Suppressor macrophage treated with lipopolysaccharide for 1 hour (primary cell): Measurements from ENCODE around the gene MYO10.
A peak's percentile ranks its signal among the peaks of the same experiment; 100 is the strongest.
"Not testable (repeated sequence)": the region's sequence is repeated elsewhere in the genome, so short reads cannot be mapped to it uniquely, and the experiment has no call there.

Source experiments
- DNase-seq, 3 donors: peaks; one replicate each; pipeline ENCODE4 v3.0.0-alpha.2; 2020 to 2022

MYO10 gene

DNA sequence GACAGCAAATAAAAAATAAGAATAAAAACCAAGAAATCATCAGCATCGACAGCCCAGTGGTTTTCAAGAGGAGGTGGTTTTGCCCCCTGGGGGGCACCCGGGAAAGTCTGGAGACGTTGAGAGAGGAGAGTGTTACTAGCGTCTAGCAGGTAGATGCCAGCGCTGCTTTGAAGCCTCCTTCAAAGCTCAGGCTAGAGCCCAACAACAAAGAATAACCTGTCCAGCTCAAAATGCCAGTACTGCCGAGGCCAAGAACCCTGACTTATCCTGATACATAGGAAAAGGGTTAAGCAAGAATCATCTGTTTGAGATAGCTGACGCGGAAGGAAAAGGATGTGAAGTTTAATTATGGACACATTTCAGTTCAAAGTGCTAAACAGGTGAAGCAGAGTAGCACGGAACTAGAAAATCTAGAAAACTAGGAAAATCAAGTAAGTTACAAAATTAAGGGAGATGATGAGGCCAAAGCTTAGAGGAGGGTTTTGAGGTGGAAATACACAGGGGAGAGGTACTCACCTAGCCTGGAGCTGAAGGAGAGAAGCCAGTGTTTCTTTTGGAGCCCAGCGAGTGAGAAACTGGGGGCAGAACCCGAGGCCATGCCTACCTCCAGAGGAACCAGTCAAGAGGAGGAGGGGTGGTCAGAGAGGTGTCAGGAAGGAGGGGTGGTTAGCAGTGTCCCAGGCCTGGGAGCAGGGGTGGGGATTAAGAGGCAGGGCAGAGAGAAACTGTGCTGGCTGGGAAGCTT, 198.3 kb downstream of the MYO10 start:
- DNase-seq, result no peak

- no peak for DNase-seq
These were observed 198.9 kb downstream of the MYO10 start for GRCh38 chr5:16737209-16737608.

DNA sequence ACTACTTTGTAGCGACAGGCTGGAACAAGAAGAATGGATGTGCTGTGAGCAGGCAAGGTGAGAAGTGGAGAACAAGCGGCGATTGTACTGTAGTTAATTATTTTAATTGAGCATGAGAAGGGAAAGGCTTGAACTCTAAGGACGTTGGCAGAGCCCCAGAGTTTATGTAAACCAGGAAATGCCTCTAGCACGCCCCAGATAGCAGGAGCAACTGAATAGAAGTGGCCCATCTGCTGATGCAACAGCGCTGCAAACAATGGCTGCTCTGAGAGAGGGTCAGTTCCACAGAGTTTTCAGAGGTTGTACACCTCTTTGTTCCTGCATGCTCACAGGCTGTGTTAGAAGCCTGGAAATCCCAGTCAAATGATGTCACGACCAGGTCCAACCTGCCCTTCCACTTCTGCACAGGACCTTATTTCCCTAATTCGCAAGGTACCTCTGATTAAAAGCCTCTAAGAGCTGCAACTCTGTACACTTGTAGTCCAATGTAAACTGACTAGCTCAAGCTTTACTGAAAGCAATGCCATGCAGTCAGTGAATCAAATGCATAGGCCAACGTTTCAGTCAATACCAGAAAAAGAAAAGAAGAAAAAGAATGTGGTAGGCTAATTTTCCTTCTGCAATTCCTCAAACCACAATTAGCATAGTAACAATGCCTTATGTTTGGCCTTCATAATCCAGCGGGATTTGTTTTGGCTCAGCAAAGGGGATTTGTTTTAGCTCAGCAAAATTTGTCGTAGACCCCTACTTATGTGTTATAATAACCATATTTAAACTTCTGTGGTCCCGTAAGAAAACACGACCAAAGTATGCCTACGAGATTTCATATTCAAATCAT, 199.7 kb downstream of the MYO10 start:
- no peak for DNase-seq

- no peak for DNase-seq
These were observed 200.7 kb downstream of the MYO10 start for GRCh38 chr5:16735101-16736060.

DNA sequence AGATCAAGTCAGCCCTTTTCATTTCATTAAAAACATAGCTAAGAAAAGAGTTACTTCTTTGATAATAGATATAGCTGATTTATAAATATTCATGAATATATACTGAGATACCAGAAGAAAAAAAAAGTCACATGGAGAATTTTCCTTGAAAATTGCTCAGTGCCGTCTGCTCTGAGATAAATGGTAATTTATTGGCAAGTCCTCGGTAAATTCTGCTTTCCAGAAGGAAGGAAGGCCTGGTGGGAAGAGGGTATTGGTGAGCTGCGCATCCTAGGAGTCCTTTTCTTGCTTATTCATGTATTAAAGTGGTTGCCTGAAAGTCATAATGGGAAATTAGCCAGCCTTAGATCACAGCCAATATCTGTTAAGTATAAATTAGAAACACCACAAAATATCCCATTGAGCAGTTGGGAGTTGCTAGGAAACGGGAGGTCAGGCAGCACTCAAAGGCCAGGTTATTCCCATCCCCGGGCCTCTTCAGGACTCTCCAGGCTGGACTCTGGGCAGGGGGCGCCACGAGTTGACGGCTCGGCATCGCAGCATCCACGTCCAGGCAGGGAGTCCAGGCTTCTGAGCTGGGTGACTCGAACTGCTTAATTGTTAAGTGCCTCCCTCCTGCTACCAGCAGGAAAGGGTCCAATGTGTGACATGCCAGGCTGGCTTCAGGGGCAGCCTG, 202.6 kb downstream of the MYO10 start:
- DNase-seq, result no peak

GRCh38 chr5:16732356-16732755, 203.7 kb downstream of the MYO10 start:
- no peak for DNase-seq

- peak in 2 of 3 donors; percentile 0 to 11 for DNase-seq
These were observed 208.2 kb downstream of the MYO10 start for GRCh38 chr5:16727755-16728325.

DNA sequence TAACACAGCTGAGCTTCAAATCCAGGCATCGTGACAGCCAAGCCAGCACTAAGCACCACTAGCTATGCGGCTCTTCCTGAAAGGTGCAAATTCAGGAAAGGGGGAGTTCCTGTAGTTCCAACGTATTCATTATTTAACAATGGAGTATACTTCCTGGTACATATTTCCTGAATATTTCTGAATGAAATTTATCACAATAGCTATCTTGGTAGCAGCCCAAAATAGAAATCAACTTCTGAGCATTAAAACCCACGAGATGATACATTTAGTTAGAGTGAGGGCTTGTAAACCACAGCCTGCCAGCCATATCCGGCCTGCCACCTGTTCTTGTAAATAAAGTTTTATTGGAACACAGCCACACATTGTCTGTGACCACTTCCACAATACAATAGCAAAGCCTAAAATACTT, 209.5 kb downstream of the MYO10 start:
- no peak for DNase-seq

- no peak for DNase-seq
These were observed 210.5 kb downstream of the MYO10 start for GRCh38 chr5:16725575-16725974.

DNA sequence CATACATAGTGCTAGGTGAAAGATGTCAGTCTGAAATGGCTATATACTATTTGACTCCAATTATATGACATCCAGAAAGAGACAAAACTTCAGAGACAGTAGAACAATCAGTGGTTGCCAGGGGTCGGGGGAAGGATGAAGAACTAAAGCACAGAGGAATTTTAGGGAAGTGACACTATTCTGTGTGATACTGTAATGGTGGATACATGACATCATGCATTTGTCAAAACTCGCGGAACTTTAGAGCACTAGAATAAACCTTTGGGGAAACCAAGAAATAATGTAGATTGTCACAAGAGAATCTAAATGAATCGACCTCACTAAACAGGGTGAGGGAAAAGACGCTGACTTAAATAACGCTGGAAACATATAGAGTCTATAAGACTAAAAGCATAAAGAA, 212.3 kb downstream of the MYO10 start:
- DNase-seq, result peak in 2 of 3 donors; percentile 4 to 21

- no peak for DNase-seq
These were observed 214.0 kb downstream of the MYO10 start for GRCh38 chr5:16722097-16722495.

GRCh38 chr5:16721151-16722096, 214.7 kb downstream of the MYO10 start:
- no peak for DNase-seq

GRCh38 chr5:16718036-16718435, 218.1 kb downstream of the MYO10 start:
- DNase-seq, result not testable (repeated sequence)

DNA sequence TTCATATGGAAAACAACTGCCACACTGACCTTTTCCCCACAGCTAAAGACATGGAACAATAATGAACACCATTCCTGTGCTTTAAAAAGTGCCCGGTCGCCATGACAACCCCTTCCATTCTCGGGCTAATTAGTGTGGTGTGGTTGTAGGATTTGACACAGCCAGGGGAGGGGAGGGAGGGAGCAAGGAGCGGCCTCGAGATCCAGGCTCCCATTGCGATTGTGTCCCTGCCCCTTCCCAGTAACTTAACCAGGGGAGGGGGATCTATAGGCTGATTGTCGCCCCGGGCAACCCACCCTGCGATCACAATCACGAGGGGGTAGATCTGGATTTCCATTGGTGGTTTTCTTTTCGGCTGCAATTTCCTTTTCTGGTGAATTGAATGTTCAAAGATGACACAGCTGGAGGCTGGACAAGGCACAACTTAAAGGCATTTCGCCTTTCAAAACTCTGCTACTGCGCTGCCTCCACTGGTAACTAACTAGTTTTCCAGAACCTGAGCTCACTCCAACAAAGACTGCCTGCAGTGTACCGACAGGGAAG, 222.6 kb downstream of the MYO10 start:
- no peak for DNase-seq

DNA sequence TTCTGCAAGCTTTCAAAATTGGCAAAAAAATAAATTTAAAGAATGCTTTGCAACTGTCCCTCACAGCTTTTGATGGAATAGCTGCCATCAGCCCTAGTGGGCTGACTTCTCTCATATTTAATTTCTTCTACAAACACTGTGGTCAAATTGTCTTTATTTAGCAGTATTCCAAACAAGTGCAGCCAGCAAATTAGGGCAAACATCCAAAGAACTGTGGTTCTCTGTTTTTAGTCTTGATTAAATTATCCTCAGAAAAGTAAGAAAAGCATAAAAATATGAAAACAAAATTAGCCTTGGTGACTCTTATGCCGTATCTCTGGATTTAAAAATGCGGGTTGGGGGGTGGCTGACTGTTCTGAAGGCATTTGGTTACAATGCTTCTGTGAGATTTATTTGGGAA, 223.5 kb downstream of the MYO10 start:
- DNase-seq, result no peak

GRCh38 chr5:16712178-16712577, 223.9 kb downstream of the MYO10 start:
- DNase-seq, result no peak

DNA sequence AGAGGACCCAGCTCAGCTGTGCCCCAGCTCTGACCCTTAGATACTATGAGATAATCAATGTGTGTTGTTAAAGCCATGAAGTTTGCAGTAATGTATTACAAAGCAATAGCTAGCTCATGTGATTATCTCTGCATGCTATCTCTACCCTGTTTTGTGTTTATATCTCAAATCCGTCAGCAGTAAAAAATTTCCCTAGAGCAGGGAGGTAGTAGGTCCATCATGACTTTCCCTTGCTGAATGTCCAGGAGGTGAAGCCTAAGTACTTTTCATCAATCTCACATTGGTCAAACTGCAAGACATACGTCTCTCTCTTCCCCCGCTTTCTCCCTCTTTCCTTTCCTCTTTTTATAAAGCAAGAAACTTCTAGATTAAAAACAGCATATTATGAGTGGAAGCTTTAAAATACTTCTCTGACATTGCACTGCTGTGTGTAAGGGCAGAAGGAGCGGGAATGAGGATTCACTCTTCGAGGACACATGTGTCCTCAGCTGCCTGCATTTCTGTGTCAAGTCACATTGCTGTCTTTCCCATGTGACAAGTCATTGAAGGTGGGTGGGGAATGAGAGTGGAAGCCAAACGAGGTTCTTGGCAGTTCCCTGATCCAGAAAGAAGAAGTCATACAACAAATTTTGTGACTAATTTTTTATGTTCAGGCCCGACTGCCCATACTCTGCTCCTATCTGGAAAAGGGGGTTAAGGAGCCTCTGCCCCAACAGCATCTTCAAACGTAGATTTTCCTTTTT, 226.2 kb downstream of the MYO10 start:
- DNase-seq, result peak; percentile 32 to 47 (median 42)

GRCh38 chr5:16707869-16708192, 228.3 kb downstream of the MYO10 start:
- no peak for DNase-seq

DNA sequence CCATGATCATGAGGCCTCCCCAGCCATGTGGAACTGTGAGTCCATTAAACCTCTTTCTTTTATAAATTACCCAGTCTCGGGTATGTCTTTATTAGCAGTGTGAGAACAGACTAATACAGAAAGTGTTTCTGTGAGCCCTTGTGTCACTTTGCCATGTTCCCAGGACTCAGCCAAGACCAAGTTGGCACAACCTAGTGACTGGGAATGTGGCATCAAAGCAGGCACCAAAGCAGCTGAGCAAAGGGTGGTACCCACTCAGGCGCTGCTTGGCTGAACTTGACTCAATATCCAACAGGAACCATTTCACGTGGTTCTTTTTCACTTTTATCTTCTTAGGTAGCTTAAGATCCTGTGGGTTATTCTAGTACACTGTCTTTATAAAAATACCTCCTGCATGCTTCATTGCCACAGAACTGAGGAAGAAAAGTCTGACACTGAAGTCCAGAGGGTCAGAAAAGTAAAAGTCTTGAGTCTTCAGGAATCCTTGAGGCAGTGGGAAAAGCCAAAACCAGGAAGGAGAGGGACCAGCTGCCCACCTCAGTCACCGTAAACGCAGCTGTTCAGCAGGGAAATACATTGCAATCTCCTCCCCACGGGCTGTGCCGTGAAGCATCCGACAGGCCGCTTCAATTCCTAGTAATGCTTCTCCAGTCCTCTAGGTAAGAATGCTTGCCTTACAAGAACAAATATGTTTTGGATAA, 228.8 kb downstream of the MYO10 start:
- DNase-seq, result no peak
